K562 (cell line): ENCODE measurements around the gene CARD14. TPM values are rescaled to one million over a fixed set of nuclear protein-coding genes. Genes with fewer than 3 reads are reported as not detected.

Experiments used
- ATAC-seq: fragments of 200-7000 bp; cut with Tn5 transposase; 3 replicates; pipeline ENCODE4 v1.9.1; 2020; ENCODE audit warnings: moderate library complexity
- BruUV-seq: library from RNA; stranded (reverse); fragments of 400-500 nt; replicated peaks from 2 replicates; lab custom pipeline; 2021; lab: Mats Ljungman, UMichigan
- CTCF ChIA-PET: fragments of 300-600 bp; formaldehyde crosslinking; extraction: SDS; loops from one replicate; lab custom pipeline; 2021; ENCODE audit warnings: low intra/inter-chr PET ratio; lab: Yijun Ruan, JAX
- POLR2A ChIA-PET: fragments of 300-600, 350-650 bp; sonication (Branson Sonifier 250); formaldehyde crosslinking; extraction: SDS; loops from one replicate; lab custom pipeline; 2021; ENCODE audit warnings: antibody characterized with exemption, inconsistent platforms; lab: Yijun Ruan, JAX
- DNase-seq, 4 experiments: peaks; one replicate each; pipeline versions ENCODE4 v3.0.0 to v3.0.0-alpha.2; 2011 to 2018; ENCODE audit warnings: low spot score in 3 of 4, mixed read lengths in 3 of 4; ENCODE audit errors: extremely low read depth in 1 of 4
- FAIRE-seq: peaks from 2 replicates; lab custom pipeline; 2011; peaks lifted over from hg19 to GRCh38; lab: Jason Lieb, UNC
- H2AFZ ChIP-seq: 2 replicates; pipeline ENCODE4 v1.6.0; 2011; ENCODE audit warnings: low read depth, low read length, control low read depth, inconsistent platforms
- H3K27ac ChIP-seq: fragments of 200-600 bp; 3 replicates; pipeline ENCODE4 v1.8.0; 2011; ENCODE audit warnings: low read depth, mild to moderate bottlenecking, control low read depth, inconsistent platforms, low read length, moderate library complexity, mixed read lengths; ENCODE audit errors: extremely low read depth
- H3K27me3 ChIP-seq, 2 experiments: fragments of 300-600 bp in 1 of 2; 2 replicates in 1 of 2; 3 replicates in 1 of 2; pipeline versions ENCODE4 v1.6.0 to v1.8.0; 2011; ENCODE audit warnings: inconsistent platforms in 2 of 2, low read length in 2 of 2, mild to moderate bottlenecking in 1 of 2, mixed read lengths in 1 of 2, moderate library complexity in 1 of 2; ENCODE audit not compliant: control insufficient read depth in 2 of 2, insufficient read depth in 2 of 2
- H3K36me3 ChIP-seq: fragments of 300-600 bp; 3 replicates; pipeline ENCODE4 v1.8.0; 2011; ENCODE audit warnings: mild to moderate bottlenecking, low read length, inconsistent platforms; ENCODE audit not compliant: control insufficient read depth, insufficient read depth
- H3K4me1 ChIP-seq, 2 experiments: fragments of 200-600 bp in 1 of 2; replicated peaks in 1 of 2; 2 replicates in 1 of 2; 3 replicates in 1 of 2; pipeline versions ENCODE4 v1.5.1 to v1.8.0; 2011; ENCODE audit warnings: inconsistent platforms in 2 of 2, low read length in 2 of 2, mild to moderate bottlenecking in 1 of 2, mixed read lengths in 1 of 2, moderate library complexity in 1 of 2; ENCODE audit not compliant: control insufficient read depth in 2 of 2, insufficient read depth in 2 of 2
- H3K4me2 ChIP-seq: 2 replicates; pipeline ENCODE4 v1.6.1; 2011; ENCODE audit warnings: low read length, control low read depth, inconsistent platforms, mixed read lengths; ENCODE audit not compliant: insufficient read depth
- H3K4me3 ChIP-seq: fragments of 200-600 bp; sonication (generic), shearing (Covaris generic); 2 replicates; pipeline ENCODE4 v1.5.1; 2016; ENCODE audit warnings: control low read depth, inconsistent platforms
- H3K79me2 ChIP-seq: fragments of 200-600 bp; 3 replicates; pipeline ENCODE4 v1.8.0; 2011; ENCODE audit warnings: low read length, inconsistent platforms; ENCODE audit not compliant: control insufficient read depth, insufficient read depth
- H3K9ac ChIP-seq, 2 experiments: 2 replicates each; pipeline versions ENCODE4 v1.6.0 to v1.6.1; 2011; ENCODE audit warnings: low read depth in 2 of 2, low read length in 2 of 2, control low read depth in 1 of 2, inconsistent platforms in 1 of 2, mild to moderate bottlenecking in 1 of 2, mixed read lengths in 1 of 2; ENCODE audit not compliant: insufficient read depth in 1 of 2
- H3K9me1 ChIP-seq: one replicate; pipeline ENCODE4 v1.6.0; 2011; ENCODE audit warnings: inconsistent platforms, mild to moderate bottlenecking, low read length, moderate library complexity; ENCODE audit not compliant: control insufficient read depth, insufficient read depth
- H3K9me3 ChIP-seq: replicated peaks from 2 replicates; pipeline ENCODE4 v1.5.1; 2011; ENCODE audit warnings: low read depth, low read length, inconsistent platforms; ENCODE audit not compliant: control insufficient read depth, insufficient read depth
- H4K20me1 ChIP-seq: replicated peaks from 2 replicates; pipeline ENCODE4 v1.6.1; 2011; ENCODE audit warnings: low read length, inconsistent platforms, mixed read lengths; ENCODE audit not compliant: control insufficient read depth, insufficient read depth
- HDAC3 ChIP-seq: fragments of 450-650 bp; IDR thresholded peaks from 2 replicates; pipeline ENCODE4 v1.6.1; 2018; ENCODE audit warnings: borderline replicate concordance, mild to moderate bottlenecking, moderate library complexity; ENCODE audit not compliant: partially characterized antibody
- MITF ChIP-seq: IDR thresholded peaks from 2 replicates; pipeline ENCODE4 v1.6.1; 2014; ENCODE audit warnings: antibody characterized with exemption
- PCBP2 ChIP-seq: fragments of 200-400 bp; formaldehyde crosslinking; IDR thresholded peaks from 2 replicates; pipeline ENCODE4 v1.6.1; 2018; ENCODE audit warnings: low read length, low read depth, mild to moderate bottlenecking, moderate library complexity; ENCODE audit not compliant: poor library complexity, severe bottlenecking
- RBM39 ChIP-seq: fragments of 200-400 bp; formaldehyde crosslinking; optimal IDR thresholded peaks from 2 replicates; pipeline ENCODE3; 2018; ENCODE audit warnings: low read depth, low read length
- RREB1 ChIP-seq: fragments of 250-450 bp; sonication (Bioruptor Pico); IDR thresholded peaks from 2 replicates; pipeline ENCODE4 v1.4.0; 2020
- SMAD1 ChIP-seq: fragments of 150-350 bp; IDR thresholded peaks from 2 replicates; pipeline ENCODE4 v1.6.1; 2014; ENCODE audit warnings: low read length, low read depth; ENCODE audit not compliant: partially characterized antibody
- ZNF134 ChIP-seq: fragments of 250-450 bp; sonication (Bioruptor Pico); conservative IDR thresholded peaks from 2 replicates; pipeline ENCODE4 v1.4.0; 2020
- WGBS: fragments of 100-300 bp; shearing (Covaris generic); methylation state at CpG from one replicate; pipeline ENCODE4 v1.1.6; 2016; ENCODE audit warnings: low coverage, mixed read lengths; ENCODE audit not compliant: insufficient coverage; ENCODE audit errors: missing lambda C conversion rate; 5-methylcytosine and 5-hydroxymethylcytosine counted together
- in situ Hi-C: fragments of 300-500 bp; cut with MboI; formaldehyde crosslinking; loops from 4 replicates; pipeline ENCODE4 v1.15.0; 2018; ENCODE audit warnings: inconsistent platforms, mixed read lengths
- intact Hi-C: fragments of 100-400 bp; cut with micrococcal nuclease; formaldehyde crosslinking; loops from 2 replicates; pipeline ENCODE4 v1.14.2; 2022
- polyA plus RNA-seq, 8 experiments: library from polyadenylated mRNA; depleted of rRNA in 4 of 8; stranded (reverse) in 5 of 8; unstranded in 3 of 8; fragments of >200 nt; fragmentation: Nextera tagmentation in 2 of 8; fragmentation: Illumina TruSeq in 1 of 8; extraction: Ambion mirVana in 2 of 8; extraction: Trizol in 1 of 8; gene quantifications; 2 replicates each; pipeline versions ENCODE4 v1.2.1 to v1.2.3, GENCODE V29; 2011 to 2014; ENCODE audit warnings: inconsistent platforms in 1 of 8, missing spikeins in 1 of 8
- total RNA-seq, 7 experiments: library from RNA; depleted of rRNA in 6 of 7; stranded (reverse); fragments of >200 nt in 6 of 7; fragmentation: Illumina TruSeq in 2 of 7; extraction: Trizol in 2 of 7; gene quantifications; 2 replicates each; pipeline versions ENCODE4 v1.2.1 to v1.2.3, GENCODE V29; 2011 to 2021; ENCODE audit warnings: low replicate concordance in 1 of 7

CARD14 gene
- total and polyA plus RNA-seq, 9 of the 15 experiments (the other 6 are each of a cell fraction or from before 2014, with no cell fraction given) = not detected

- Histone ChIP-seq H3K36me3 (no peaks in the 10 kb centered on the region), H3K9me3 (no peaks in the 10 kb centered on the region), H3K9me1 (no peaks in the 10 kb centered on the region), H2AFZ (no peak overlapping the region), H3K4me3 (no peak overlapping the region), H3K27me3 (peaks cover 68 to 90% of the 10 kb centered on the region in 2 experiments), H3K9ac (no peak overlapping the region; a peak in 1 of 4 replicates), H3K4me1 (peaks cover 0 to 26% of the 10 kb centered on the region in 2 experiments; a peak in 3 of 5 replicates), H3K27ac (no peak overlapping the region), H3K79me2 (no peaks in the 10 kb centered on the region), H3K4me2 (no peak overlapping the region), H4K20me1 (no peaks in the 10 kb centered on the region)
- TF ChIP-seq RBM39 (no peak), PCBP2 (no peak), SMAD1 (no peak), ZNF134 (CRISPR knock-in tag) (no peak), RREB1 (CRISPR knock-in tag) (no peak), HDAC3 (no peak), MITF (no peak)
- ChIA-PET POLR2A (interaction anchor here (0.7 to 1.3 kb wide), 5 partner anchors 11 to 353 kb away, joined by 3 to 5 read pairs (median 3); partner anchors contain the start of gene CBX4), CTCF (no interaction called here)
- WGBS = 6% methylated on average over 29 of the region's 29 CpGs
- no TSS peak for BruUV-seq
- in situ Hi-C loops (loop anchor here (10.0 kb wide), 1 partner anchor 793 kb away; no protein-coding TSS in a partner anchor), intact Hi-C loops (loop anchor here (5.0 kb wide), 1 partner anchor 110 kb away; no protein-coding TSS in a partner anchor)
- DNase-seq = no peak
- no peak for ATAC-seq
- no peak for FAIRE-seq
These were observed 22.2 kb downstream of the CARD14 start for GRCh38 chr17:80191865-80192661.
